ENCODE results near the gene INPP5B.
"Not testable (repeated sequence)": the region's sequence is repeated elsewhere in the genome, so short reads cannot be mapped to it uniquely, and the experiment has no call there.

Gene INPP5B

DNA sequence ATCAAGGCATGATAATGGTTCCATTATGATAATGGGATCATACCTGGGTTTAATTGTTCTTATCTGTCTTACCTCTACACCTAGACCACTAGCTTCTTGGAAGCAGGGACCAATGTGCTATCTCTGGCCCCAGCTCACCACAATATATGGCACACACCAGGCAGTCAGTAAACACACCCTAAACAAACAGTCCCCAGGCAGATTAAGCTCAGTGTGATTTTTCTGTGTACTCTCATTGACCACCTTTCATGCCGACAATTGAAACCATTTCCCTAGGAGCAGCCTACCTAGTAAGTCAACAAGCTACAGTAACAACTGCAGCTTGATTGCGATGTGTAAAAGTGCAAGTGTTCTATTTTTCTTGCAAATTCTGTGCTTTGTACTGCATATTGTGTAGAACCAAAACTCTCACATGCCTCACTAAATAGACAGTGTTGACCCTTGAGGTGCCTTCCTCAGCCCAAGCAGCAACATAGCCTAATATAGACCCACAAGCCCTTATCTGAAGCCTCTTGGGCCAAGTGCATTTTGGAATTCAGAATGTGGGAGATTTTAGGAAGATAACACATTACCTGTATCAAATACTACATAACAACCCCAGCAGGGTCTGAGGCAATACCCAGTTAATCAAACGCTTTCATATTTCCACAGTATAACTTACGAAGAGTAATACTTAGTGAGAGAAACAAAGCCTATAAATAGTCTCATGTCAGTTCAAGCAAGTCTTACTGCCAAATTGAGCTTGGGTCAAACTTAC lies 32.0 kb downstream of the INPP5B start:
- DNase-seq (ENCODE audit: low spot score) = no peak

DNA sequence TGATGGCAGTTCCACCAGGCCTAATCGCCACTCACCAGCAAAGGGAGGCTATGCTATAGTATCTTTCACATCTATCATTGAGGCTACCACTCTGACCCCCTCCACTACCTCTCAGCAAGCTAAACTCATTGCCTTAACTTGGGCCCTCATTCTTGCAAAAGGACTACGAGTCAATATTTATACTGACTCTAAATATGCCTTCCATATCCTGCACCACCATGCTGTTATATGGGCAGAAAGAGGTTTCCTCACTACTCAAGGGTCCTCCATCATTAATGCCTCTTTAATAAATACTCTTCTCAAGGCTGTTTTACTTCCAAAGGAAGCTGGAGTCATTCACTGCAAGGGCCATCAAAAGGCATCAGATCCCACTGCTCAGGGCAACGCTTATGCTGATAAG lies 35.4 kb downstream of the INPP5B start:
- DNase-seq (ENCODE audit: low spot score) = not testable (repeated sequence)

DNA sequence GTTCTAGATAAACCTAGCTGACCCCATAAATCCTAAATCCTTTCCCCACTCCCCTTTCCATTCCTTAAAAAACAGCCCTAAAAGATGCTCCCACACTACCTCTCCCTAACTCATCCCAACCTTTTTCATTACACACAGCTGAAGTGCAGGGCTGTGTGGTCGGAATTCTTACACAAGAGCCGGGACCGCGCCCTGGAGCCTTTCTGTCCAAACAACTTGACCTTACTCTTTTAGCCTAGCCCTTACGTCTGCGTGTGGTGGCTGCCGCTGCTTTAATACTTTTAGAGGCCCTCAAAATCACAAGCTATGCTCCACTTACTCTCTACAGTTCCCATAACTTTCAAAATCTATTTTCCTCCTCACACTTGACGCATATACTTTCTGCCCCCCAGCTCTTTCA lies 36.0 kb downstream of the INPP5B start:
- DNase-seq (ENCODE audit: low spot score) = not testable (repeated sequence)

DNA sequence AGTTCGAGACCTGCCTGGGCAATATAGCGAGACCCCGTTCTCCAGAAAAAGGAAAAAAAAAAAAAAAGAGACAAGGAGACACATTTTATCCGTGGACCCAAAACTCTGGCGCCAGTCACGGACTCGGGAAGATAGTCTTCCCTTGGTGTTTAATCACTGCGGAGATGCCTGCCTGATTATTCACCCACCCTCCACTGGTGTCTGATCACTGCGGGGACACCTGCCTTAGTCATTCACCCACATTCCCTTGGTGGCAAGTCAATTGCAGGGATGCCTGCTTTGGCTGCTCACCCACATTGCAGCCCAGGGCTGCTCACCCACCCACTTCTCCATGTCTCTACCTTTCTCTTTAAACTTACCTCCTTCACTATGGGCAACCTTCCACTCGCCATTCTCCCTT lies 38.3 kb downstream of the INPP5B start:
- DNase-seq (ENCODE audit: low spot score) = not testable (repeated sequence)

DNA sequence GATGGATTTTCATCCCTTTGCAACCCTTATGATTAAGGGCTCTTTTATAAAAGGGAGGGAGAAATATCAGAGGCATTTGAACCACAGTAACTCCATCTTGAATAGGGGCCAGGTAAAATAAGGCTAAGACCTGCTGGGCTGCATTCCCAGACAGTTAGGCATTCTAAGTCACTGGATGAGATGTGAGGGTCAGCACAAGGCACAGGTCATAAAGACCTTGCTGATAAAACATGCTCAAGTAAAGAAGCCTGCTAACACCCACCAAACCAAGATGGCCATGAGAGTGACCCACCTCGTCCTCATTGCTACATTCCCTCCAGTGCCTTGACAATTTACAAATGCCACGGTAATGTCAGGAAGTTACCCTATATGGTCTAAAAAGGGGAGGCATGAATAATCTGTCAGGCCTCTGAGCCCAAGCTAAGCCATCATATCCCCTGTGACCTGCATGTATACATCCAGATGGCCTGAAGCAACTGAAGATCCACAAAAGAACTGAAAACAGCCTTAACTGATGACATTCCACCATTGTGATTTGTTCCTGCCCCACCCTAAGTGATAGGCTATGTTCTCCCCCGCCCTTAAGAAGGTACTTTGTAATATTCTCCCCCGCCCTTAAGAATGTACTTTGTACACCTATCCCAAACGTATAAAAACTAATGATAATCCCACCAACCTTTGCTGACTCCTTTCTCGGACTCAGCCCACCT lies 39.3 kb downstream of the INPP5B start:
- not testable (repeated sequence) for DNase-seq (ENCODE audit: low spot score)

DNA sequence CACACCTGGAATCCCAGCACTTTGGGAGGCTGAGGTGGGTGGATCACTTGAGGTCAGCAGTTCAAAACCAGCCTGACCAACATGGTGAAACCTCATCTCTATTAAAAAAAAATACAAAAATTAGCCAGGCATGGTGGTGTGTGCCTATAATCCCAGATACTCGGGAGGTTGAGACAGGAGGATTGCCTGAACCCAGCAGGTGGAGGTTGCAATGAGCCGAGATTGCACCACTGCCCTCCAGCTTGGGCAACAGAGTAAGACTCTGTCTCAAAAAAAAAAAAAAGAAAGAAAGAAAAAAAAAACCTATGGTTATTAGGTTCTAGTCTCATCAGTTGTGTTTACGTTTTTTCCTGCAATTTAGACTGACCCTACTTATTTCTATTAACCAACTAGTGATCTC lies 40.3 kb downstream of the INPP5B start:
- not testable (repeated sequence) for DNase-seq (ENCODE audit: low spot score)

DNA sequence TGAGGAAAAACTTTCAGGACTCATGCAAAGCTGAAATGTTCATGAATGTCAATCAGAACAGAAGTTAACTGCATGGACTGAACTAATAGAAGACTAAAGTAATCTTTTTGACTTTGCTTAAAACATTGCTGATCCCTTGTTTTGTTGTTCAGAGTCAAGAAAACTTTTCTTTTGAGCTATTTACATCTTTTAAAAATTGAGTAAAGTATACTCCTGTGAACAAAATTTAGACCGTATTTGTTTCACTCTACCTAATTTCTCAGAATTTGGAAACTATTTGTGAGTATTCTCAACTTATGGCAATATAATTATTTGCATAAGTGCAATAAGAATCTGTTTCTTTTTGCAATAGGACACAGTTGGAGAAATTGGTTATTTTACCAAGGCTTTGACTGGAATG lies 41.1 kb downstream of the INPP5B start:
- DNase-seq (ENCODE audit: low spot score) = no peak

DNA sequence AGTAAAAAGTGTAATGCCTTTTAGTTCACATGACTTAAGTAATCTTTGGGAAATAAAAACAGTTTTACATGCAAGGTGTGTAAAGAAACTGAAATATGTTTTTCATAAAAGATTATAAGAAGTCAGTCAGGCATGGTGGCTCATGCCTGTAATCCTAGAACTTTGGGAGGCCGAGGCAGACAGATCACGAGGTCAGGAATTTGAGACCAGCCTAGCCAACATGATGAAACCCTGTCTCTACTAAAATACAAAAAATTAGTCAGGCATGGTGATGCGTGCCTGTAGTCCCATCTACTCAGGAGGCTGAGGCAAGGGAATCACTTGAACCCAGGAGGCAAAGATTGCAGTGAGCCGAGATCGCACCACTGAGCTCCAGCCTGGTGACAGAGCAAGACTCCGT lies 42.9 kb downstream of the INPP5B start:
- DNase-seq (ENCODE audit: low spot score) = not testable (repeated sequence)

DNA sequence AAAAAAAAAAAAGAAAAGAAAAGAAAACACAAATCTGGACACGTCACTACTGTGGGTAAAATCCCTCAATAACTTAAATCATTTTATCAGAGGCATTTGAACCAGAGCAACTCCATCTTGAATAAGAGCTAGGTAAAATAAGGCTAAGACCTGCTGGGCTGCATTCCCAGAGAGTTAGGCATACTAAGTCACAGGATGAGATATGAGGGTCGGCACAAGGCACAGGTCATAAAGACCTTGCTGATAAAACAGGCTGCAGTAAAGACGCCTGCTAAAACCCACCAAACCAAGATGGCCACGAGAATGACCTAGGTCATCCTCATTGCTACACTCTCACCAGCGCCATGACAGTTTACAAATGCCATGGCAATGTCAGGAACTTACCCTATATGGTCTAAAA lies 43.9 kb downstream of the INPP5B start:
- no peak for DNase-seq (ENCODE audit: low spot score)

DNA sequence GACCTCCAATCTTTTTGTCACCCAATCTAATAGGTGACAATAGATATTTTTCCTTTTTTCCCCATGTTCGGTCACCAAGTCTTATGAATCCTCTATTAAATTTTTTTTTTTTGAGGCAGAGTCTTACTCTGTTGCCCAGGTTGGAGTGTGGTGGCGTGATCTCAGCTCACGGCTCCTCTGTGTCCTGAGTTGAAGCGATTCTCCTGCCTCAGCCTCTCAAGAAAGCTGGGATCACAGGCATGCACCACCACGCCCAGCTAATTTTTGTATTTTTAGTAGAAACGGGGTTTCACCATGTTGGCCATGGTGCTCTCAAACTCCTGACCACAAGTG lies 45.0 kb downstream of the INPP5B start:
- no peak for DNase-seq (ENCODE audit: low spot score)

DNA sequence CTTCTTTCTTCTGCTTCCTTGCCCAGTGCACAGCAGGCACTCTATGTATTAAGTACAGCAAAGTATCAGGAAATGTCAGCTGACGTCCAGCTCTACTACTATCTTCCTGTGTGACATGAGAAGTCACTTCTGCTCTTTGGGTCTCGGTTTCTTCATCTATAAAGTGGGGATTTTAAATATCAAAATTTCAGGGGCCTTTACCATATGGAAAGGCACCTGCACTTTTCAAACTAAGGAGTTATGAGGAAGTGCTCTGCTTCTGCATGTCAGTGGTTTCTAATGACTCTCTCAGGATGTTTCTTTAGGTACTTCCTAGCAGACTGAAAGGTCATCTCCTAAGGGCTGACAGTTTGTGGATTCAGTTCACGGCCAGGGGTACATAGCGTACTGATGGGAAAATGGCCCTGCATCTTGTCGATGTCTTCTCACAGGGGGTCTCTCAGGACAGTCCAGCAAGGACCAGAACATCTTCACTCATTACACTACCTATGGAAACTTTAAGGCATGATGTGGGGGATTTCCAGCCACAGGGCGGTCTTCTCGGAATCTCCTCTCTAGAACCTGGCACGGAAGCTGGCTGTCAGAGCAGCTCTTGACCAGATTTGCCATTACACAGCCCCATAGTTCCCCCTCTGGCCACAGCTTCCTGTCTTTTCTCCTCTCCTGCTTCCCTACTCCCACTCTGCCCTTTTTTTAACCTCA lies 45.5 kb downstream of the INPP5B start:
- no peak for DNase-seq (ENCODE audit: low spot score)

DNA sequence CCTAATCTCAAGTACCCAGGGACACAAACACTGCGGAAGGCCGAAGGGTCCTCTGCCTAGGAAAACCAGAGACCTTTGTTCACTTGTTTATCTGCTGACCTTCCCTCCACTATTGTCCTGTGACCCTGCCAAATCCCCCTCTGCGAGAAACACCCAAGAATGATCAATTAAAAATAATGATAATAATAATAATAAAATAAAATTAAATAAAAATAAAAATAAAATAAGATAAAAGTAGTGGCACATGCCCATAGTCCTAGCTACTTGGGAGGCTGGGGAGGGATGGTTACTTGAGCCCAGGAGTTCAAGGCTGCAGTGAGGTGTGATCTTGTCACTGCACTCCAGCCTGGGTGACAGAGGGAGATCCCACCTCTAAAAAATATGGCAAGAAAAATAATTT lies 49.3 kb downstream of the INPP5B start:
- DNase-seq (ENCODE audit: low spot score) = not testable (repeated sequence)

DNA sequence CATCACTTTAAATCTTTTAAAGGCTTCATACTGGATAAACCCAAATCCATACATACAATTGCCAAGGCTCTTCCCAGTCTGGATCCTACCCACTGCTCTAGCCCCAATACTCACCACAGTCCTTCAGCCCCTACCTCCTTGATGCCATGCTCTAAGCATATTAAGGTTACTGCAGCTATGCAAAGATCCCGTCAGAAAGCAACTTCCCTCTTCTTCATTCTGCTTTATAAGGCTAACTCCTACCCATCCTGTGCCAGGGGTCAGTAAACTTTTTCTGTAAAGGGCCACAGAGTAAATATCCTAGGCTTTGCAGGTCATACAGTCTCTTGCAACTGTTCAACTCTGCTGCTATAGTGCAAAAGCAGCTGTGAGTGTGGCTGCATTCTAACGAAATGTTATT lies 53.2 kb downstream of the INPP5B start:
- no peak for DNase-seq (ENCODE audit: low spot score)

DNA sequence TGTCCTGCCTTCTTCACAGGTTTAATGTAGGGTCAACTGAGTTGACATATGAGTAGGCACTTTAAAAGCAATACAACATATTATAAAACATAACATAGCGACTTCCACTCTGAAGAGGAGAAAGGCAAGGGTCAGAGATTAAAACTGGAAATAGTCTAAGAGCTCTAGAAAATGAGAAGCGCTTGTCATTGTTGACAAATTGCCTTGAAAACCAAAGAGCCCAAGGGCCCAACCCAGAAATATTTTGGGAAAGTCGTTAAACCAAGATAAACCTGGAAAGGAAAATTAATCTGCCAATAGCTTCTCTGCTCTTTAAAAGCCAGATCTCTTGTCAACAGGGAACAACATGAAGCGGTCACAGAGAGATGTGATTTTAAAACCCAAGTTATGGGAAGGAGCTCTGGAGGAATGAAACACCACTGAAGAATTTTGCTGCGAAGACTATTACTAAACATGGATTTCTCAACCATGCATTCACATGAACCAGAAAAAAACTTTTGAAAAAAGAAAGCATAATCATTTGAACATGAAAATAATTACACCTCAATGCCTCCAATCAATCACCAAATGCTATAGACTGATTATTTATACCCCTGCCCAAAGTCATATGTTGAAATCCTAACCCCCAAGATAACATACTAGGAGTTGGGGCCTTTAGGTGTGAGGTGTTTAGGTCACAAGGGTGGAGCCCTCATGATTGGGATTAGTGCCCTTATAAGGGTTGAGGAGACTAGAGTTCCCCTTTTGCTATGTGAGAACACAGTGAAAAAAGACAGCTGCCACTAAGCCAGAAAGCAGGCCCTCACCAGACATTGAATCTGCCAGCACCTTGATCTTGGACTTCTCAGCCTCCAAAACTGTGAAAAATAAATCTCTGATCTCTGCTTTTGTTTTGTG lies 54.5 kb downstream of the INPP5B start:
- peak; percentile 65 for DNase-seq (ENCODE audit: low spot score)

DNA sequence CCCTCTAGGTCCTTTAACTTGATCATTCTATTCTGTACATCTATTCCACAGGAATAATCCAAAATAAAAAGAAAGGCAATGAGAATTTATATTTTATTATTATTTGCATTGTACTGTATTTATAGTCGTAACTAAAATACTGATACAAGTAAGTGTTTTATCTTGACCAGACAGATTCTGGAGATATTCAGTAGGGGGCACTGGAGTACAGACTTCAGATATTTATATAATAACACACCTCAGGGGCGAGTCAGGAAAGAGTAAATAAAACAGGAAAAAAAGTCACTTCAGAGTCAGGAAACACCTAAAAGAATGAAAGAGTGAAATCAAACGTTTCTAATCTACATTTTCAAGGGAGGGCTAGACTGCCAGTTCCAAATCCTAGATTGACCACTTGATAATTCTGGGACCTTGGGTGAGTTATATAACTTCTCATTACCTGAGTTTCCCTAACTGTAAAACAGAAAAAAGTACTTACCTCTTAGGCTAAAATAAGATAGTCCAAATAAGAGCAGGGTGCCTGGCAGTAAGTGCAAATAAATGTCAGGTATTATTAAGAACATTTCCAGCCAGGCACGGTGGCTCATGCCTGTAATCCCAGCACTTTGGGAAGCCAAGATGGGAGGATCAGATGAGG lies 56.4 kb downstream of the INPP5B start:
- DNase-seq (ENCODE audit: low spot score) = peak; percentile 42

DNA sequence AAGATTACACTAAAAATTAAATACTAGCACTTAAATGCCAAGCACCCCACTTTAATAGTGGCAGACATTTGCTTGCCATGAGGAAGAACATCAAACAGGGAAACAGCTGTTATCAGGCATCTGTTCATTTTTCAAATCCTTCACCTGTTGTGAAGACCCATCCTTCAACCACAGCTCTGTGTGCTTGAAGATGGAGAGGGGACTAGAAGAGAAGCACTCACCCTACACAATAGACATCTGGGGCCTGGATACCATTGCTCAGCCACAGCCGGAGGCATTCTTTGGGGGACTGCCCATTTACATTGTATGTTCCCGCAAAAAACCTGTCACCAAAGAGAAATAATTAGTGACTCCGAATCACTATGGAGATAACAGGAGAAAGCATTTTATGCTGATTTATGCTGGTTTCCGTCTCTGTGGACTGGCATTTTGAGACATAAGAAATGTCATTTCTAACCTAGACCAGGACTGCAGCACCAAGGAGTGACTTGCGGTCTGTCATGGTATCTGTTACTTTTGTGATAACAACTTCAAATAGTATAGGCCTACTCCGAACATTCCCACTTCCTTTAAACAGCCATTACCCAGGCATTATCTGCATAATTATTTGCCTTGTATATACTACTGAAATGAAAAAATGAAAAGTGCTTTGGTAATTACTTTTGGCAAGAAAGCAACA lies 58.7 kb downstream of the INPP5B start:
- DNase-seq (ENCODE audit: low spot score) = no peak

DNA sequence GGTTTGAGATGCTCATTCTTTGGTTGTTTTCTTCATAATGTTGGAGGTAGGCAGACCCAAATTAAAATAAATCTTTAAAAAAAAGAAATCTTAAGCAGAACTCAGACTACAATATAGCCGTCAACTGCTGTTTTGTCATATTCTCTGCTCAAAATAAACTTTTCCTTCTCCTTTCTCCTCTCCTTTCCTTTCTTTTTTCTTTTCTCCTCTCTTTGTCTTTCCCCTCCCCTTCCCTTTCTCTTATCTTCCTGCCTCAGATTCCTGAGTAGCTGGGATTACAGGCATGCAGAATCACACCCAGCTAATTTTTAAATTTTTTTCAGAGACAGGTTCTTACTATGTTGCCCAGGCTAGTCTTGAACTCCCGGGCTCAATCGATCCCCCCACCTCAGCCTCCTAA lies 62.7 kb downstream of the INPP5B start:
- no peak for DNase-seq (ENCODE audit: low spot score)

DNA sequence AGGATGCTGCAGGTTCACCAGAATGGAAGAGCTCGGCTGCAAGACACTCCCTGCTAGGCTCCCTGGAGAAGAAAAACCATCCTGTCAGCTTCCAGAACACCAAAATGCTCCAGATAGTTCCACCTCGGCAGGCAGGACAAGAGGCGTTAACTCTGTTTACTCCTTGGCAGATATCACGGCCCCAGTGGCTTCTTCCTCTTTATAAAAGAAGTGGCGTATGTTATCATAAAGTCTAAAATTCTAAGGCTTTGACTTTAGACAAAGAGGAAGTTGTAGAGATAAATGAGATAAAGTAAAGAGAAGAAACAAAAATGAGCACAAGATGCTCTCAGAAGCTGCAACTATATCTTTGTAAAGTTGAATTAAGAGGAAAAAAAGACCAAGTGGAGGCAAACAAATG lies 63.2 kb downstream of the INPP5B start:
- DNase-seq (ENCODE audit: low spot score) = no peak

DNA sequence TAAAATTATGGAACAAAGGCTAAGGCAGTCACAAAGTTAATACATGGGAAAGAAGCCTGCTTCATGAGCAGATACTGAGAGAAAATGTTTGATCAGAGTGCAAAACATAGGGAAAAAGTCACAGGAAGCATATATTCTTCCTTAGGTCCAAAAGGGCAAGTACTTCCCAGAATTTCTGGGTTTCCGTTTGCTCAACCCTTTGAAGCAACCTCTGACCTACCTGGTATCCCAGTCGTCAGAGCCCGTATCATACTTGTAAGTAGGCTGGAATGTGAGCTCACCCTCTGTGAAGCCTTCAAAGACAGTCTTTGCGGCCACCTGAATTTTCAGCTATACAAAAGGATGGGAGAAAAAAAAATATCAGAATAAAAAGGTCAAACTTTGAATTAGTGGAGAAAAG lies 67.0 kb downstream of the INPP5B start:
- no peak for DNase-seq (ENCODE audit: low spot score)

DNA sequence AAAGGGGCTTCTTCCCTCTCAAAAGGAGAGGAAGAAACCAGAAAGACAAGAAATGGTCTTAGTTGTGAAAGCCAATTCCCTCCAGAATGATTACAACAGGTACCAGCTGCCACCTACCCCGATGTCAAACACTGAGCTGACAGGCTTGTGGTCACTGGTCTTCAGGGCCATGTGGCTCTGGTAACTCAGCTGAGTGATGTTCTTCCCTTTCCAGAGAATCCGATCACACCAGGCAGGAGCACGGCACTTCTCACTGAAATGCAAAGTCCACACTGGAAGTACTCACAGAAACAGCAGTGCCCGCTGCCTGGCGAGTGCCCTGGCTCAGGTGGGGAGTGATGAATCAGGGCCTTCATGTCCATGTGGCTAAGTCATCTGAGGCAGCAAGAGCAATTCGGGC lies 68.8 kb downstream of the INPP5B start:
- DNase-seq (ENCODE audit: low spot score) = no peak

DNA sequence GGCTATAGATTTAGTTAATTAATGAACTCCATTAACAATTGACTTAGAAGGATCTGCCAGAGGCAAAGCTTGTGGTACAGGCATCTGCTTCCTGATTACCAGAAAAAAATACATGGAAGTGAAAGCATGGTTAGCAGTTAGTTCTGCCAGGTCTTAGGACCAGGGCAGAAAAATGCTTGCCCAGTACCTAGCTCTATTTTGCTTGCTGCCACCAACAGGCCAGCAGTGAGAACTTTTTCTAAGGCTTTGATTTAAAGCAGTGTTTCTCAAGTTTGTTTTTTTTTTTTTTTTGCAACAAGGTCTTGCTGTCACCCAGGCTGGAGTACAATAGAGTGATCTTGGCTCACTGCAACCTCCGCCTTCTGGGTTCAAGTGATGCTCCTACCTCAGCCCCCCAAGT lies 71.0 kb downstream of the INPP5B start:
- DNase-seq (ENCODE audit: low spot score) = no peak
